NCI-H1436 treated with DMSO at 0.1 percent for 48 hours (cell line): ENCODE measurements around the gene KLHL3.
"Not testable (repeated sequence)": the region's sequence is repeated elsewhere in the genome, so short reads cannot be mapped to it uniquely, and the experiment has no call there.

Experiments used
- DNase-seq: peaks from one replicate; lab custom pipeline; 2025; lab: John Stamatoyannopoulos, UW

The KLHL3 gene

GRCh38 chr5:137666901-137667300 is 69.0 kb downstream of the KLHL3 start:
- DNase-seq = no peak

GRCh38 chr5:137666461-137666850 is 69.4 kb downstream of the KLHL3 start:
- no peak for DNase-seq

- DNase-seq = no peak
These were observed 70.0 kb downstream of the KLHL3 start for GRCh38 chr5:137665678-137666460.

GRCh38 chr5:137660349-137660817 is 75.5 kb downstream of the KLHL3 start:
- peak; percentile 11 for DNase-seq

GRCh38 chr5:137659209-137659608 is 76.7 kb downstream of the KLHL3 start:
- no peak for DNase-seq

- no peak for DNase-seq
These were observed 77.6 kb downstream of the KLHL3 start for GRCh38 chr5:137658324-137658723.

- DNase-seq = no peak
These were observed 78.8 kb downstream of the KLHL3 start for GRCh38 chr5:137657073-137657472.

- no peak for DNase-seq
These were observed 79.3 kb downstream of the KLHL3 start for GRCh38 chr5:137656558-137656957.

GRCh38 chr5:137651022-137651421 is 84.9 kb downstream of the KLHL3 start:
- DNase-seq = no peak

GRCh38 chr5:137649228-137649935 is 86.5 kb downstream of the KLHL3 start:
- DNase-seq = no peak

- no peak for DNase-seq
These were observed 87.5 kb downstream of the KLHL3 start for GRCh38 chr5:137648361-137648760.

GRCh38 chr5:137647401-137647800 is 88.5 kb downstream of the KLHL3 start:
- DNase-seq = no peak

- no peak for DNase-seq
These were observed 89.1 kb downstream of the KLHL3 start for GRCh38 chr5:137646761-137647160.

GRCh38 chr5:137643081-137643480 is 92.8 kb downstream of the KLHL3 start:
- not testable (repeated sequence) for DNase-seq

- DNase-seq = no peak
These were observed 93.8 kb downstream of the KLHL3 start for GRCh38 chr5:137642091-137642490.

- DNase-seq = no peak
These were observed 94.7 kb downstream of the KLHL3 start for GRCh38 chr5:137641148-137641547.

- no peak for DNase-seq
These were observed 96.2 kb downstream of the KLHL3 start for GRCh38 chr5:137639645-137640044.

- DNase-seq = no peak
These were observed 97.0 kb downstream of the KLHL3 start for GRCh38 chr5:137638841-137639240.

- DNase-seq = no peak
These were observed 98.8 kb downstream of the KLHL3 start for GRCh38 chr5:137636830-137637714.

GRCh38 chr5:137636099-137636498 is 99.8 kb downstream of the KLHL3 start:
- no peak for DNase-seq

- no peak for DNase-seq
These were observed 100.4 kb downstream of the KLHL3 start for GRCh38 chr5:137635521-137635921.

GRCh38 chr5:137633896-137634295 is 102.0 kb downstream of the KLHL3 start:
- DNase-seq = no peak
